Stimulated activated CD8-positive, alpha-beta memory T cell treated with anti-CD3 and anti-CD28 coated beads, Interleukin-12 subunit alpha, Interleukin-12 subunit beta, amount 100 ng/mL, for 24 hours (primary cell): ENCODE data around the gene MAFB.

ENCODE experiments used
- DNase-seq: peaks from one replicate; pipeline ENCODE4 v3.0.0-alpha.2; 2020; ENCODE audit errors: extremely low read depth

The MAFB gene

DNA sequence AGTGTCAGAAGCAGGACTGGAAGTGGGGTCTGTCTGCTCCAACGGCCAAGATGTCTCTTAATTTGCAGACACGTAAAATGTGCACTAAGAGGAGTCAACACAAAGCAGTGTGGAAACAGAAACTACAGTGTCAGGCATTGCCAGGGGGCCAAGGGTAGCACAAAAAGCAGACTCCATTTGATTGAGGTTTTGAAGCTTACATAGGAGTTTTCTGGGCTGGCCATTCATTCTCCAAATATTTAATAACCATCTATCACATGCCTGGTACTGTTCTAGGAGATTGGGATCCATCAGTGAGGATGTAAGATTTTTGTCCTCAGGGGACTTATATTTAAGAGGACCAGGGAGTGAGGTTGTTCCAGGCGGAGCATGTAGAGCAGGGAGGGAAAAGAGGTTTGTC, 29.5 kb downstream of the MAFB start:
- DNase-seq, result no peak

DNA sequence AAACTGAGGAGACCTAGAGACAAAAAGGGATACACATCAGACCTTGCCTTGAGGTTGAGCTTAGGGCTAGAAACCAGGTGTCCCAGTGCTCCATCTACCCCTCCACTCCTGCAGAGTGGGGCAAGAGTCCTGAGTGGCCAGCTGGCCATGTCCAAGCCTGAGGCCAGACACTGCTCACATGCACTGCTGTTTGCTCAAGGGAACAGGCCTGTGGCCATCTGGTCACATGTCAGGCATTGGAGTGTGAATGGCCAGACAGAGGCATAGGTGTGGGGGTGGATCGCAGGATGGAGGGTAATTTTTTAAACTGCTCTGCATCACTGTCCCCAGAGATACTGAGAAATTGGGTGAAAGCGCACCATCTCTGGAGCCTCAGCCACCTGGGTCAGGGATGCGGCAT, 30.5 kb downstream of the MAFB start:
- DNase-seq, result no peak

- DNase-seq, result no peak
These were observed 31.5 kb downstream of the MAFB start for GRCh38 chr20:40657526-40657925.

- DNase-seq, result no peak
These were observed 33.6 kb downstream of the MAFB start for GRCh38 chr20:40655451-40655850.

GRCh38 chr20:40654876-40655275, 34.2 kb downstream of the MAFB start:
- no peak for DNase-seq

DNA sequence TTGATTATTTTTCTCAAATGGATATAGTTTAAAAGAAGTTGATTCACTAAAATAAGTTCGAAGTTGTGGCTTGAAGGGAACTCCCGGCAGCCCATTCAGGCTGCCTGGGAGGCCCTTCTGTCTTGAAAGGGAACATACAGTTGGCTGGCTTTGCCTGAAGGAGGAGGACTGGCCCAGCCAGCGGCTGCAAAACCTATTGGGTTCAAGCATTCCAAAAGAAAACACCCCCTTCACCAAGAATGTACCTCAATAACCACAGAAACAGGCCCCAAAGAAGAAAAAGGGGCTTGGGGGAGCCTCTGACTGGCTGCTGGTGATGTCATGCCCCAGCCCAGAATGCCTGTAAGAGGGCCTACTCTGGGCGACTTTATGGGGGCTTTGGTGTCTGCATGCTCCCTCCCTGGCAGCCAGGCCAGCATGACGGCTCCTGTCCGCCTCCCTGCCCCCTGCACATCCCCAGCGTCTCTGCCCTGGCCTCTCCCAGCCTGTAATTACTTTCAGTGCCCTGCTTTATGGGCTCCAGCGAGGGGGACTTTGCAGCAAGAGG, 36.5 kb downstream of the MAFB start:
- DNase-seq, result no peak

DNA sequence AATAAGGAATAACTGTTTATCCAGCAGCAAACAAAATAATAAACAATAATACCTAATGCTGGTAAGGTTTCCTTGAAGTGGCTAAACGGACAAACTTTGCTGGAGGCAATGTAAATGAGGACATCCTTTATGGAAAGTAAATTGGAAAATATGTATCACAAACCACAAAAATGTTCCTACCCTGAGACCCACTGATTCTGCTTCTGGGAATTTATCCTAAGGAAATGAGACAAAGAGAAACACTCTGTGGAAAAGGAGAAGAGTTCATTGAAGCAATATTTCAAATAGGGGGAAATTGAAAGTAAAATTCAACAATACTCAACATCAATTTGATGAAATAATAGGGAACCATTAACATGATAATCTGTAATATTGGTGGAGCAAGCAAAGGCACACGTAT, 37.9 kb downstream of the MAFB start:
- DNase-seq, result no peak

DNA sequence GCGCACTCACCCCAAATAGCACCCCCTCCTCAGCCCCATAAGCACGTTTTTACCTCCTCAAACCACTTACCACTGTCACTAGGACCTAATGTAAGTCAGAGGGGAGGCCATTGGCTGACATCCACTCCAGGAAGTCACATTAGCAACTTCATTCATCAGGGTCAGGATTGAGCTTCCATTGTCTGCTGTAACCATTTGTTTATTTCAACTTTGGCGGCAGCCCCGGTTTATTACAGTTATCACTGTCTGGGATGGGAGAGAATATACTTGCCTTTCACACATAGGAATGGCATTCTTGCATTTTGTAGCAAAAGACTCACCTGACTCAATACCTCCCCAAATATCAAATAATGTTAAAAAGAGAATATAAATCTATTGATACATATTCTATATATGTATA, 38.3 kb downstream of the MAFB start:
- no peak for DNase-seq

DNA sequence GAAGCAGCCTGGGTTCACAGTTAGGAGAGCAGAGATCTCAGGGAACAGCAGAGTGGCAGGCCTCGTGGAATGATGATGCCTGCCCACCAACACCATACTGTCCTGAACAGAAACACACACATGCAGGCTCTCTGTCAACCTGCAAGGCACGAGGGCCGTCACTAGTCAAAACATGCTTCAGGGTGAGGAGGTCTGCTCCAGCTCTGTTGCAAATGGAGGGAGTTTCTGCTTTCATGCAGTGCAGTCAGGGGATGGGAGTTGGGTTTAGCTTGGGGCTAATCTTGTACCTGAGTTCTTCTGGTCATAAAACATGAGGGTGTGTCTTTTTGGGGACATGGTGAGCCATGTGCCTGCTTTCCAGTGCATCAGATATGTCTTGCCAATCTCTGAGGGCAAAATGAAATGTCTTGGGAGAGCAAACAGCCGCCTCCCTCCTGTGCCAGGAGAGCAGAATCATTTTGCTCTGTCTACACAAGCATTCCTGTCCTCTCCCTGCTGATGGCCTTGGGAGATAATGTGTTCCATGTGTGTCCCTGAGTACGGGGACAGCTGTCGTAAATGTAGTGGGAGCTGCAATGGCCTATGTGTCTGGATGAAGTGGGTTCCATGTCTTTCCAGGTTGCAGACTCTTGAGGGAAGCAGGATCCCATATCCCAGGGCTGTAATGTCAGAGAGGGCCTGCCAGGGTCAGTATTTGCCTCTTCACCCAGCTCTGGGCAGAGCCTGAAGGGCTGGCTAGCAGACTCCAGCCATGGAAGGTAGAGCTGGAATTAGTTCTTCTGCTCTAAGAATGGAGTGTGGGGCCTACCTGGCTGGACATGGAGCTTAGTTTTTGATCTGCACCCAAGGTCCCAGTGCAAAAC, 40.6 kb downstream of the MAFB start:
- no peak for DNase-seq

DNA sequence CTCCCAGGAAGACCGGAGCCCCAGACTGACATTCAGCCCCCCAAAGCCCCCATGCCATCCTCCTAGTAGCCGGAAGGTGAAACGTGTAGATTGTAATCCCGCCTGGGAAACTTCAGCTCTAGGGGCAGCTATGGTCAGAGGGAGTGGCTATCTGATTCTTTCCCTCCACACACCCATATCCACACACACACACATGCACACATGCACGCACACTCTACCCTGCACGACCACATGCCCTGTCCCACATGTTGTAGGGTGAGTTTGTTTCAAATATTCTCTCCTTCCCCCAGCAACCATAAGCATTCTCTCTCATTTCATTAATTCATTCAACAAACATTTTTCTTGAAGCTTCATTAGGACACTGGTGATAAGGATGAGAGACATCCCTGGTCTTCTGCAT, 42.2 kb downstream of the MAFB start:
- DNase-seq, result no peak

GRCh38 chr20:40646361-40646760, 42.7 kb downstream of the MAFB start:
- DNase-seq, result no peak

DNA sequence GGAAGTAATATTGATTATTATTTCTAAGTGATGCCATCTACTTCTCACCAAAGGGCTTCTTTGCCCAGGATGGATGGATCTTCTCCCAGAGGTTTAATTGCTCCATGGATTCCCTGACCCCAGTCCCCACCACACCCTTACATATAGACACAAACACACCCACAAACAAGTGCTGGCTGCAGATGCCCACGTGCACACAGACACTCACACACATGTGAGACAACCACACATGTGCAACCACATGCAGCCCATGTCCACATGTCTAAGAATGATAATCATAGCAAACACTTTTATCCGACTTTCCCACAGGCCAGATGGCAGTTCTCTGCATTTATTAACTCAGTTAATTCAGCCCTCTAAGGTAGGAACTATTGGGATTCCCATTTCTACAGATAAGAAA, 44.2 kb downstream of the MAFB start:
- no peak for DNase-seq

GRCh38 chr20:40643891-40644290, 45.1 kb downstream of the MAFB start:
- DNase-seq, result no peak

DNA sequence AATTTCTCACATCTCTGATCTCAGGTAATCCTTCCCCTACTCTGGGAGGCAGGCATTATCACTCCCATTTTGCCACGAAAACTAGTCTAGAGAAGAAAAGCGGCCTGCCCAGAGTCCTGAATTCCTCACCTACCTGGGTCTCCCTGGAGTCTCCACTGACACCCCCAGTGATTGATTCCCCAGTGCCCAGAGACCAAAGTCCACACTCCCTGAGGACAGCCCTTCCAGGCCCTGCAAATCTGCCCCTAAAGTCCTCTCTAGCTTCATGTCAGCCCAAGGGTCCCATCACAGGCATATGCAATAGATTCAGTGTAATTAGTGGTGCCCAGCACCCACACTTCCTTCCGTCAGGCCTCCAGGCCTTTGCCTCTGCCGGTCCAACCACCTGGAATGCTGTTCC, 47.2 kb downstream of the MAFB start:
- no peak for DNase-seq

DNA sequence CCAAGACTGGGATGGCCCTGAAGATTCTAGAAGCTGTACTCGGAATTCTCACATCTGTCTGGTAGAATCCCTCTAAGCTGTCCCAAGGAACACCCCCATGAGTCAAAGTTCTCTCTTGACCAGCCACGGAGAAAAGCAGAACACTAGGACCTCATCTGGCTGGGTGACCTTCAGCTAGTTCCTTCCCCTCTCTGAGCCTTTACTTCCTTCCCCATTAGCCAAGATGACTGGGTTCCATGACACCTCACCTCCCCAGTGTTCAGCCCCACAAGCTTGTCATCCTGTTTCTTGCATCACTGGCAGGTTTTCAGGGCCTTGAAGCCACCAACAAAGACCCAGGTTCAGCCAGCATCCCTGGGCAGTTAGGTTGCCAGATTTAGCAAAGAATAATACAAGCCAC, 47.8 kb downstream of the MAFB start:
- no peak for DNase-seq

- no peak for DNase-seq
These were observed 48.4 kb downstream of the MAFB start for GRCh38 chr20:40640667-40641066.

DNA sequence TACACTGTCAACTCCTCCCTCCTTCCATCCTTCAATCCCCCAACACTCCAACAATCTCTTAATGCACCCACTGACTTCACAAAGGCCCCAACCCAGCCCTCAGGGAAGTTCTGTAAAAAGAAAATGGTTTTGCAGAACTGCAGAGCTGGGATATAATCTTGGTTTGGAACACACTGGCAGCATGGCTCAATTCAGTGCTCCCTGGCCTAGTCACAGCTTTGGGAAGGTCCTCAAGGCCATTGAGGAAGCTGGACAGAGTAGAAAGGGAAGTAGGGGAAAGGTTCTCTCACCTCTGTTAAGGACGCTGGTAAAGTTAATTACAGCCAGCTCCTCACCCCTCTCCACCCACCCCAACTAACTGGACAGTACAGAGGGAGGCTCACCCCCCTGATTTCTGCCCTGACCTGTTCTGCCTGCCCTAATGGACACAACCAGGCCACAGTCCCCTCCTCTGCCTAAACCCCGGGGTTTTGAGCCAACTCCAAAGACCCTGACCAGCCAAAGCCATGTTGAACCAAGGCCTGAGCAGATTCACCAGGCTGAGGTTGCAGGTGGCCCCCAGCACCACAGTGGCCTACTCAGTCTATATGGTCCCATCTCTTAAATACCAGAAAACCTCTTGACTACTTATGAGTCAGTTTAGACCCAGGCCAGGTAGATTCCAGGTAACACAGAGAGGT, 49.2 kb downstream of the MAFB start:
- DNase-seq, result no peak

DNA sequence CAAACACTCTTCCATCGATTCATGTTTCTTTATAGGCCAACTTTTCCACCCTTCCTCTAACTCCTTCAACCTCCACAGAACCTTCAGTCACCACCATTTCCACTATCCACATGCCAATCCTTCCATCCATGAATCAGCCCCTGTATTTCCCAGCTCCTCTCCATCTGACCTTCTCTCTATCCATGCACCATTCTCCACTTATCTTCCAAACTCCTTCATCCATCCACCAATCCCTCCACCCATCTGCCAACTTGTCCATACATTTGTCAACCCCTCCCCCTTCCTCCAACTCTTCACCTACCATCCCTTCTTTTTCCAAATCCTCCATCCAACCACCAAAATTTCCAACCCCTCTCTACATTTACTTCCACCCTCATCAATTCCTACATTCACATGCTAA, 49.9 kb downstream of the MAFB start:
- DNase-seq, result no peak

DNA sequence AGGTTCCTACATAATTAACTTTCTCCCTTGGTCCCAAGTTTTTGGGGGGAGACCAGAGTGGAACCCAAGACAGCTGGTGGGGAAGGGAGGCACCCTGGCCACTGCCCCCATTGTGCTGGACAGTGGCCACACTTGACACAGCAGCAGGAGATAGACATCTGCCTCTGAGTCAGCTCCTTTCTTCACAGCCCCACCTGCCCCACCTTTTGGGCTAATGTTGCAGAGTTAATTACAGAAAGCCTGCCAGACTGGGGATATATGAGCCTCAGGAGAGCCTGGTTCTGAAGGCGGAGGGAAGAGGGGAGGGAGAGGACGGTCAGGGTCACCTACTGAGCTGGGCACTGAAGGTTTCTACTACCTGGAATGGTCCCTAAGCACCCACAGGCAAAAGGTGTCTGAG, 50.6 kb downstream of the MAFB start:
- no peak for DNase-seq

- DNase-seq, result no peak
These were observed 51.9 kb downstream of the MAFB start for GRCh38 chr20:40637176-40637575.

DNA sequence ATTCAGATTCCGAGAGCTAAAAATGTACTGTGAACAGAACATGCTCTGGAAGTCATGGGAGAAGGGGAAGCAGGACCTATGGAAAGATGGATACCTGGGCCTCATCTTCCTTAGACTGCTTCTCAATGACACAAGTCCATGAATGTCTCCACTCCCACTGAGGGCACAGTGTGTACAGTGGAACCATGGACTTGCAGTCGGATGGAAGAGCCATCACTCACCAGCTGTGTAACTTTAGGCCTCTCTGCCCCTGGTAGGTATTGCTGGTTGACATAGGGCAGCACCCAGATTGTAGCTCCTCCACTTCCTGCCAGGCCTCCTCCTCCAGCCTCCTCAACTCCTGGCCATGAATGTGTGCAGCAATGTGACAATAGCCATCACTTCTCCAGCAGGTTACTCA, 52.5 kb downstream of the MAFB start:
- DNase-seq, result no peak

DNA sequence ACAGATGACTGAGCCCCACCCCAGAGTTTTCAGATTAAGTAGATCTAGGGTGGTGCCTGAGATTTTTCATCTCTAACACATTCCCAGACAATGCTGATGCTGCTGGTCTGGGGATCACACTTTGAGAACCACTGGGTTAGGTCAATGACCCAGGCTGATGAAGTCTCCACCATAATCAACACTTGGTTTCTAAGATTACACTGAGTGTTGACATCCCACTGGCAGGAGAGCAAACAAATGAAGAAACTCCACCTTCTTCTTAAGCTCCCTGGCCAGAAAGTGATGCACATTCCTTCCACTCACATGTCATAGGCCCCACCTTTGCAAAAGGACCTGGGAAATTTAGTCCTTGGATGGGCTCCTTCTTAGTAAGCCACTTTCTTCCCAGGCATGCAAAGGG, 53.1 kb downstream of the MAFB start:
- DNase-seq, result no peak
